T-helper 17 cell (primary cell): ENCODE results near the gene MYO1G. TPM values are rescaled to one million over a fixed set of nuclear protein-coding genes. Genes with fewer than 3 reads are reported as not detected.
A peak's percentile ranks its signal among the peaks of the same experiment; 100 is the strongest.
"Not testable (repeated sequence)": the region's sequence is repeated elsewhere in the genome, so short reads cannot be mapped to it uniquely, and the experiment has no call there.

Experiments
- ATAC-seq: fragments of 150-1000 bp; cut with Tn5 transposase; 2 replicates; pipeline ENCODE4 v1.10.0; 2021; ENCODE audit warnings: mild to moderate bottlenecking, moderate library complexity
- DNase-seq, 3 donors: peaks; one replicate each; pipeline versions ENCODE4 v3.0.0 to v3.0.0-alpha.2; 2020 to 2021
- H3K9me3 ChIP-seq: one replicate; pipeline ENCODE4 v1.7.0; 2013; ENCODE audit warnings: low read length, mild to moderate bottlenecking; ENCODE audit not compliant: control insufficient read depth, poor library complexity, severe bottlenecking
- H3K27ac Mint-ChIP-seq: one replicate; pipeline ENCODE4 v1.8.0; 2022; ENCODE audit warnings: mild to moderate bottlenecking, moderate library complexity, mixed read lengths
- H3K27me3 Mint-ChIP-seq: one replicate; pipeline ENCODE4 v1.8.0; 2022; ENCODE audit warnings: mixed read lengths
- H3K36me3 Mint-ChIP-seq: one replicate; pipeline ENCODE4 v1.8.0; 2022; ENCODE audit warnings: low read depth, mixed read lengths
- H3K4me1 Mint-ChIP-seq: one replicate; pipeline ENCODE4 v1.8.0; 2022; ENCODE audit warnings: mild to moderate bottlenecking, mixed read lengths
- H3K4me3 Mint-ChIP-seq: one replicate; pipeline ENCODE4 v1.8.0; 2022; ENCODE audit warnings: mild to moderate bottlenecking, moderate library complexity, mixed read lengths
- total RNA-seq, 4 donors: library from RNA in 2 of 4; stranded (reverse) in 2 of 4; gene quantifications; one replicate each; pipeline ENCODE4 v1.2.3 and lab custom pipeline; 2022 to 2026

Gene MYO1G
- 100 to 1,000 TPM; 245 to 291 TPM for total RNA-seq
- total RNA-seq (lab: John Stamatoyannopoulos, UW) = 453 to 557 reads per million in 2 donors

DNA sequence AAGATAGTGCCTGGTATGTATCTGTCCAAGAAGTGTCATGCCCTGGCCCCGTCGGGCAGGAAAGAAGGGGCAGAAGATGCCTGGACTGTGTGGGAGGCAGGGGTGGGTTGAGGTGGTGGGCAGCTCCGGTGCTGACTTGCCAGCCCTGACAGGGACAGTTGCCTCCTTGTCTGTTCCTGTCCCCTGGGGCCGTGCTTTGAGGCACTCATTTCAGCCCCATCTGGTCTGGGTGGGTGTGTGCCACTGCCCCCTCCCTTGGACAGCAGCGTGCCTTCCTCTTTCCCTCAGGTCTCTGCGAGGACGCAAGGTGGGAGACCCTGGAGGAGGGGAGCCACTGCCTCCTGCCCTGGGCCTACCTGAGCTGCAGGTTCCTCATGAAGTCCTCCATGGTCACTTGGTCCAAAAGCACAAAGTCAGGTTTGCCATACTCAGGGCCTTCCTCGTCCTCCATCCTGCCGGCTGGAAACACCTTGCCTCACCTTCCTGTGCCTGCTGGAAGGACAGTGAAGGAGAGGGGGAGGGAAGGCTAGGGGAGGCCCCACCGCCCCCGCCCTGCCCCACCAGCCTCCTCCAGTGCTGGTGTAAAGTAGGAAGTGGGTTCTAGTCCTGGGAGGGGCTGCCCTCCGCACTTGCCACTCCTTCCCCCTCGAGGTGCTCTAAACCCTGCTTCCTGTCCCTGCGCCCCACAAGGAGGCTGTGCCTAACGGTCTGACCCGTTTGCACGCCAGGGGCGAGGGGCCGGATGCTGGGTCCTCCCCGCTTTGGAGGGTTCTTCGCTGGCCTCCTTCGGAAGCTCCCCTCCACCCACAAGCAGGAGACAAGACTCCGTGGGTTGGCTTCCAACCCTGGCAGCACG is at the start of gene MYO1G:
MYO1G (minus strand) TSS at position 505 of the 856 bp plus-strand sequence; CDS start at position 451, 54 bp downstream.
- peaks cover 44% of the 10 kb centered on the region for H3K4me1 Mint-ChIP-seq
- ATAC-seq (peak; percentile 81), DNase-seq (peak; percentile 74 to 84 (median 76))
- H3K36me3 Mint-ChIP-seq = peaks cover 6% of the 10 kb centered on the region
- no peaks in the 10 kb centered on the region for H3K27me3 Mint-ChIP-seq
- no peaks in the 10 kb centered on the region for H3K9me3 ChIP-seq
- peak within 1 kb of the TSS; percentile 98 for H3K27ac Mint-ChIP-seq
- peak within 1 kb of the TSS; percentile 98 for H3K4me3 Mint-ChIP-seq

DNA sequence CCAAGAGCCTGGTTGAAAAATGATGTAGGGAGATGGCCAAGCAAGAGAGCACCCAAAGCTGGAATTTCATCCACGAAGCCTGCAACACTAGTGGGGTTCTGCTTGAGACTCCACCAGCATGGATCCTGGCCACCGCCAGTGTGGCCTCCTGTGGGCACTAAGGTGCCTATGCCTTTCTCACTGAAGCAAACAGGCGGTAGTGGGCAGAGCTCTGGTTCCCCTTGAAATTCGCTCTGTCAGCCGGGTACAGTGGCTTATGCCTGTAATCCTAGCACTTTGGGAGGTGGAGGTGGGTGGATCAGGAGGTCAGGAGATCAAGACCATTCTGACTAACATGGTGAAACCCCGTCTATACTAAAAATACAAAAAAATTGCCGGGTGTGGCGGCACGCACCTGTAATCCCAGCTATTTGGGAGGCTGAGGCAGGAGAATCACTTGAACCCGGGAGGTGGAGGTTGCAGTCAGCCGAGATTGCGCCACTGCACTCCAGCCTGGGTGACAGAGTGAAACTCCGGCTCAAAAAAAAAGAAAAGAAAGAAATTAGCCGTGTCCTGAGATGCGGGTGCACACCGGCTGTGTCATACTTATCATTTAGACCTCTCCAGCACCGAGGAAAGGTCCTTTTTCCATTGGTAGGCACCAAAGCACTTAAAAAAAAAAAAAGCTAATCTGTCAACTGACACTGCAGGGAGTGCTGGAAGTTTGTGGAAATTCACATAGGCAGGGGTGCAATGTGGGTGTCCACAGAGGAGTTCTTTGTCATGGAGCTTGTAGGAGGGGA is 49.5 kb upstream of the MYO1G start:
- H3K9me3 ChIP-seq = no peaks in the 10 kb centered on the region
- ATAC-seq (peak; percentile 36), DNase-seq (no peak)
- H3K36me3 Mint-ChIP-seq = peaks cover 3% of the 10 kb centered on the region
- H3K27ac Mint-ChIP-seq = peak overlapping the region; percentile 95
- no peaks in the 10 kb centered on the region for H3K27me3 Mint-ChIP-seq
- H3K4me1 Mint-ChIP-seq = peaks cover 52% of the 10 kb centered on the region
- H3K4me3 Mint-ChIP-seq = peak overlapping the region; percentile 94

DNA sequence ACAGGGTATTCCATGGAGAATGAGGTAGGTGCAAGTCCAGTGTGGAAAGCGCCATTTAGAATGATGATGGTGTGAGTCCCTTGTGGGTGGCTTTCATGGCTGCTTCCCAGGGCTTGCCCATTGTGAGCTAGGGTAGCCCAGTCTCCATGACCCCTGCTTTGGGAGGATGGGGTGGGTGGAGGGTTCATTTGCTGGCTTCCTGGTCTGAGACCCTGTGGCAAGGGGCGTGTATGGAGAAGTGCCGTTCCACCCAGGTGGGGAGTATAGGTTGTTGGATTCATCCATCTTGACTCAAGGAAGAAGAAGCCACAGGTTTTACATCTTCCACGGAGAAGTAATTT is 48.9 kb upstream of the MYO1G start:
- no peak for DNase-seq
- peak overlapping the region; percentile 95 for H3K27ac Mint-ChIP-seq
- H3K9me3 ChIP-seq = no peaks in the 10 kb centered on the region
- H3K4me3 Mint-ChIP-seq = peak overlapping the region; percentile 94
- H3K36me3 Mint-ChIP-seq = peaks cover 3% of the 10 kb centered on the region
- no peaks in the 10 kb centered on the region for H3K27me3 Mint-ChIP-seq
- peak; percentile 13 for ATAC-seq
- H3K4me1 Mint-ChIP-seq = peaks cover 47% of the 10 kb centered on the region

DNA sequence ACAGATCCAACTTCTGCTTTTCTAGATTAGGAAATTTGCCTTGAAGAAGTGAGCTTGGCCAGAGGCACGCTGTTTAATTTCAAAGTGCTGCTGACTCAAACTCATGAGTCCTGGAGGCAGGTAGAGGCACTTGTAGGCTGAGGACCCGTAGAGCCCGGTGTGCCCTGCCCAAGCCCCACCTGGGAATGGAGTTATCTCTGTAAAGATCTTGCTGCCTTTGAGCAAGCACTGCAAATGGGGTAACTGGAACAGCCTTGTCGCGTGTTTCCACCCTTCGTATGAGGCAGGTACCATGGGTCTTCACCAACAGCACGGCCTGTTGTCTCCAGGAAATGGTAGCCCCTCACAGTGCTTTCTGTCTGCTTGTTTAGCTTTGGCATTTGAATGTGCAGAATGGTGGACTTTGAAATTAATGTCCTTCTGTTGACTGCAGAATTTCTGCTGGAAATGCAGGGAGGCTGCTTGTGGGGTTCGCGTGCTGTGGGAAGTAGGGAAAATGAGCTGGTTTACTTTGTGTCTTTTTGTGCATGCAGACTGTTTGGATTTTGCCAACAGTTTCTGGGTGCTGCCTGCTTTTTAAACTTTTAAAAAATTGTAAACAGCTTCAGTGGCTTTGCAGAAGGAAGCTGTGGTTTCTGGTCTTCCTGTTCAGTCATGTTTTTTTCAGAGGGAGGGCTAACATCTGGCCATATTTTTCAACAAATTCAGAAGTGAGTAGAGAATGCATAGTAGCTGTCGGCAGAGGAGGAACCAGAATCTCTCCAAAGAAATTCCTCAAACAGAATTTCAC is 48.4 kb upstream of the MYO1G start:
- Mint-ChIP-seq H3K27ac (peak overlapping the region; percentile 95), H3K36me3 (peaks cover 3% of the 10 kb centered on the region), H3K4me3 (peak overlapping the region; percentile 94), H3K4me1 (peaks cover 43% of the 10 kb centered on the region), H3K27me3 (no peaks in the 10 kb centered on the region)
- peak in 1 of 3 donors; percentile 26 for DNase-seq
- ATAC-seq = peak; percentile 77
- no peaks in the 10 kb centered on the region for H3K9me3 ChIP-seq

DNA sequence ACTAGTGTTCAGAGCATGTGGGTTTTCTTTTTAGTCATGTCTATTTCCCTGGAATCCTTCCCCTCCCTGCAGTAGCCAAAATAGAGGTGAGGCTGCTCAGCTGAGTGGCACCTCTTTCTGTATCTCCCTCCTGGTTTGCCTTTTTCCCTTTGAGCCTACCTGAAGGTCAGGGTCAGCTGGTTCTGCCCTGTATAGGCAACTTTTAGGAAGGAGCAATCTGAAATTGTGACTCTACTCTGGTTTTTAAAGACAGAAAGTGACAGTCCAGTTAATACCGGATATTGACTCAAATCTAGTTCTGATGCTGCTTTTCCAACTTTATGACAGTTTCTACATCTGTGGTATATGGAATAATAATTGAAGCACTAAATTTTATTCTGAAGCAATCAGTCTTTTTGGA is 47.2 kb upstream of the MYO1G start:
- no peak for ATAC-seq

DNA sequence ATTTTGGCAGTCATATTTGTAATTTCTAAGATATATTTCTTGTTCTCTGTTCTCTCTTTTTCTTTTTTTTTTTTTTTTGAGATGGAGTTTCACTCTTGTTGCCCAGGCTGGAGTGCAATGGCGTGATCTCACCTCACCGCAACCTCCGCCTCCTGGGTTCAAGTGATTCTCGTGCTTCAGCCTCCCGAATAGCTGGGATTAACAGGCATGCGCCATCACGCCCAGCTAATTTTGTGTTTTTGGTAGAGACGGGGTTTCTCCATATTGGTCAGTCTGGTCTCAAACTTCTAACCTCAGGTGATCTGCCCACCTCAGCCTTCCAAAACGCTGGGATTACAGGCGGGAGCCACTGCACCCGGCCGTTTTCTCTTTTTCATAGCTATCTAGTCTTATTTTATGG is 46.7 kb upstream of the MYO1G start:
- not testable (repeated sequence) for H3K36me3 Mint-ChIP-seq
- H3K27ac Mint-ChIP-seq = peak overlapping the region; percentile 95

More for the DNA sequence above, 47.2 kb upstream of the MYO1G start:
- DNase-seq = no peak
- Mint-ChIP-seq H3K4me1 (peaks cover 45% of the 10 kb centered on the region), H3K27ac (peak overlapping the region; percentile 95), H3K4me3 (peak overlapping the region; percentile 37), H3K27me3 (no peaks in the 10 kb centered on the region), H3K36me3 (peaks cover 5% of the 10 kb centered on the region)
- H3K9me3 ChIP-seq = no peaks in the 10 kb centered on the region

DNA sequence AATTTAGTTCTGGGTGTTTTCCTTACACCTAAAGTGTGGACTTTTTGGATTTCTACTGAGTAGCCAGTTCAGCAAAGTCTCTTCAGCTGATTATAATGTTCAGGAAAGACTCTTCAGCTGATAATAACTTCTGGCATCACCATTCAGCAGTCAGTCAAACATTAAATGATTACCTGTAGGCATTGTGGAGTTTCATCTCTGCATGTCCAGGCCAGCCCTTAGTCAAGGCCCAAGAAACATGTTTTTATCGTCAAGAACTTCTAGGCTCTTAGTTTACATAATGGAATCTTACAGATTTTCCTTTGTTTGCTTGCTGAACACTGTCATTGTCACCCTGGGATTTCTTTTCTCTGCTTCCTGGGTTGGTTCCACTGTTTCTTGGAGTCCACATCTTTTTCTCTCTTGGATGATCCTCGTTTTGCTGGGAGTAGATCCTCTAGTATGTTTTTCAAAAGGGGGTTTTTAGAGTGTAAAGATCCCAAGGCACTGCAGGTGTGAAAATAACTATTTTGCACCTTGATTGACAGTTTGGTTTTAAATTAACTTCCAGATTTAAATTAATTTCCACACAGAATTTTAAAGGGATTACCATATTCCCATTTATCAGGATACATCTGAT is 45.4 kb upstream of the MYO1G start:
- H3K9me3 ChIP-seq = no peaks in the 10 kb centered on the region
- H3K4me1 Mint-ChIP-seq = peaks cover 42% of the 10 kb centered on the region
- H3K27me3 Mint-ChIP-seq = no peaks in the 10 kb centered on the region
- no peak overlapping the region for H3K4me3 Mint-ChIP-seq
- peak overlapping the region; percentile 95 for H3K27ac Mint-ChIP-seq
- no peak for ATAC-seq
- peaks cover 5% of the 10 kb centered on the region for H3K36me3 Mint-ChIP-seq
- no peak for DNase-seq

More for the DNA sequence above, 46.7 kb upstream of the MYO1G start:
- not testable (repeated sequence) for H3K9me3 ChIP-seq, DNase-seq, ATAC-seq, H3K27me3 Mint-ChIP-seq
- Mint-ChIP-seq H3K4me1 (peaks cover 45% of the 10 kb centered on the region), H3K4me3 (peak overlapping the region; percentile 37)

DNA sequence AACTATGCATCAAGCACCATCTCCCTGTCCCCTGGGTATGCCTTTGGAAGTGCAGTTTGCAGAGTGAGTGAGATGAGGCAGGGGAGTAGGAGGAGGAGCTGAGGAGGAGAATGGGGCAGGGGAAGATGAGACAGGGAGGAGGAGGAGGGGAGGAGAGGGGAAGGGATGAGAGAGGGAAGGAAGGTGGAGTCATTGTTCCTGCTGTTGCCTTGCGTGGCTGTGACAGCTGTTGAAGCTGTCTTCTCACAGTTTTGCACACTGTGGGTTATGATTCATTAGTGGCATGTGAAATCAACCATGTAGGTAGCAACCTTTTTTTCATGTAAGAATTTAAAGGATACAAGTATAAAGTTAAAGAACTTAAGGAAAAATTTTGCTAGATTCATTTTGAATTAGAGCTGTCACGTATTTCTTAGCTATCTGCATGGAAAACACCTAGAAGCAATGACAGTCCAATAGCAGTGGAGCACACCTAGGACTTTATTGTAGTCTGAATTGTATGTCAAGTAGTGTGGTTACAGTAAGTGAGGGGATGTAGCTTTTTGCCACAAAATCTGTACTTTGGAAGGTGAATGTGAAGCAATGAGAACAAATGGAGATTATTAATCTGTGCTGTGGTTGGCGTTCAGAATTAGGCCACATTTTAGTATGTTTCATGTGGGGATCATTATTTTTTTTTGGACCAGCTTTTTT is 42.9 kb upstream of the MYO1G start:
- Mint-ChIP-seq H3K4me1 (peaks cover 35% of the 10 kb centered on the region), H3K27ac (peak overlapping the region; percentile 85), H3K27me3 (no peaks in the 10 kb centered on the region), H3K36me3 (peaks cover 2% of the 10 kb centered on the region), H3K4me3 (no peak overlapping the region)
- DNase-seq = no peak
- no peaks in the 10 kb centered on the region for H3K9me3 ChIP-seq
- peak; percentile 57 for ATAC-seq

DNA sequence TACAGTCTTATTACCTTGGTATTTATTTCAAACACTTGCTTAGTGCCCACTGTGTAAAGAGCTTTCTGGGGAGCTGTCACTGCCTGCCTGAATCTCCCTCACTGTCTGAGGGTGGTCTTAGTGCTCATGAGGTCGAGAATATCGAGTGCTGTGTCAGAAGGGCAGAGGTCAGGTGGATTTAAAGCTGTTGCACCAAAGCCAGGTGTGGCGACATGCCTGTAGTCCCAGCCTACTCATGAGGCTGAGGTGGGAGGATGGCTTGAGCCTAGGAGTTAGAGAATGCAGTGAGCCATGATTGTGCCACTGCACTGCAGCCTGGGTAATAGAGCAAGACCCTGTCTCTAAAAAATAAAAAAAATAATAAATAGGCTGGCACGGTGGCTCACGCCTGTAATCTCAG is 42.1 kb upstream of the MYO1G start:
- peak overlapping the region; percentile 85 for H3K27ac Mint-ChIP-seq
- no peaks in the 10 kb centered on the region for H3K27me3 Mint-ChIP-seq
- H3K9me3 ChIP-seq = no peaks in the 10 kb centered on the region
- H3K36me3 Mint-ChIP-seq = peaks cover 2% of the 10 kb centered on the region
- no peak overlapping the region for H3K4me3 Mint-ChIP-seq
- DNase-seq (no peak), ATAC-seq (no peak)
- H3K4me1 Mint-ChIP-seq = peaks cover 33% of the 10 kb centered on the region

DNA sequence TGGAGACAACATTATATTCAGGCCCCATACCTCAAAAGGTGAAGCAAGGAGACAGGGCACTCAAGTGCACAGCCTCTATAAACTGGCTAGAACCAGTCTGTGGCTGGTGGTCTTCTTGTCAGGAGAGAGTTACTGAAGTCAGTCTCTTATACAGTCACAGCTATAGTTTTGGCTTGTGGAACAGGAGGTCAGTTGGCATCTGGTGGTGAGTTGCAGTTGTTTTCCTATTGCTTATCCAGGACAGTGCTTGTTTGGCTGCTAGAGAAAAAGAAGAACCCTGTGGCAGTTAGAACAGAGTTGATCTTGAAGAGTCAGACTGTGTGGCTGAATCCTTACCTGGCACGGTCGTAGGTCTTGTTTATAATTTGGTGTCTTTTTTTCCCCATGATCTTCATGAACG is 38.4 kb upstream of the MYO1G start:
- H3K4me1 Mint-ChIP-seq = peaks cover 35% of the 10 kb centered on the region
- DNase-seq (no peak), ATAC-seq (no peak)
- no peak overlapping the region for H3K4me3 Mint-ChIP-seq
- H3K27ac Mint-ChIP-seq = no peak overlapping the region
- H3K27me3 Mint-ChIP-seq = no peaks in the 10 kb centered on the region
- H3K36me3 Mint-ChIP-seq = peaks cover 6% of the 10 kb centered on the region
- no peaks in the 10 kb centered on the region for H3K9me3 ChIP-seq

DNA sequence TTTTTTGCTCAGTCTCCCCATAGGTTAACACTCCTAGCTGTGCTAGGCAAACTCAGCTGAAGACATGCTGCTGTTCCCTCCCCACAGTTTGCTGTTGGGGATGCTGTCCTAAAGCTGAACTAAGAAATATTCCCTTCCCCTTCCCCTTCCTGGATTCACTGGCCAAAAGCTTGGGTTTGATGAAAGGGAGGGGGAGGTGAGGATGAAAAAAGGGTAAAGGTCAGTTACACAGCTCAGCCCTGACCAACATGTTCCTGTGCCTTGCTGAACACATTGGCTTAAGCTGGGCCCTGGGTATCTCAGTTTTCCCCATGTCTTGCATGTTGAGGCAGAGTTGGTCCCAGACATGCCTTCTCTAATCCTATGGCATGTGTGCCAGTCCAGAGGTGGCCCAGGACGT is 36.5 kb upstream of the MYO1G start:
- H3K4me3 Mint-ChIP-seq = no peak overlapping the region
- no peak for DNase-seq
- peak overlapping the region; percentile 63 for H3K27ac Mint-ChIP-seq
- no peaks in the 10 kb centered on the region for H3K27me3 Mint-ChIP-seq
- H3K9me3 ChIP-seq = no peaks in the 10 kb centered on the region
- peaks cover 4% of the 10 kb centered on the region for H3K36me3 Mint-ChIP-seq
- H3K4me1 Mint-ChIP-seq = peaks cover 28% of the 10 kb centered on the region
- ATAC-seq = no peak

DNA sequence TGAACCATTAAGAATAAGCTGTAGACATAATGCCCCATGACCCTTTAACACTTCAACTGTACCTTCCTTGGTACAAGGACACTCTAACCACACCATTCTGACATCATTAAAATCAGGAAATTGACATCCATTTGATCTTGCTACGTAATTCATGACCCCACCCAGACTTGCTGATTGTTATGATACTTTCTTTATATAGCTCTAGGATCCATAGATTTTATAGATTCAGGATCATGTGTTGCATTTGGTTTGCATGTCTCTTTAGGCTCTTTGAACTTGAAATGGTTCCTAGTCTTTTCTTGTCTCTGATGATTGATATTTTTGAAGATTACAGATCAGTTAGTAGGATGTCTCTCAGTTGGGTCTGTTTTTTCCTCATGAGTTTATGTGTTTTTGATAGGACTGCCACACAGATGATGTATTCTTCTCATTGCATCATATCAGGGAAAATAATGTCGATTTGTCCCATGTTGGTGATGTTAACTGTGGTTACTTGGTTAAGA is 34.7 kb upstream of the MYO1G start:
- Mint-ChIP-seq H3K4me3 (no peak overlapping the region), H3K27ac (peak overlapping the region; percentile 86), H3K4me1 (peaks cover 28% of the 10 kb centered on the region), H3K36me3 (peaks cover 4% of the 10 kb centered on the region), H3K27me3 (no peaks in the 10 kb centered on the region)
- DNase-seq (no peak), ATAC-seq (peak; percentile 86)
- no peaks in the 10 kb centered on the region for H3K9me3 ChIP-seq
